ENCODE data around the gene GSG1L. TPM values are rescaled to one million over a fixed set of nuclear protein-coding genes. Genes with fewer than 3 reads are reported as not detected.

The GSG1L gene
- total RNA-seq, 3 donors from 2014 or later, result not detected

DNA sequence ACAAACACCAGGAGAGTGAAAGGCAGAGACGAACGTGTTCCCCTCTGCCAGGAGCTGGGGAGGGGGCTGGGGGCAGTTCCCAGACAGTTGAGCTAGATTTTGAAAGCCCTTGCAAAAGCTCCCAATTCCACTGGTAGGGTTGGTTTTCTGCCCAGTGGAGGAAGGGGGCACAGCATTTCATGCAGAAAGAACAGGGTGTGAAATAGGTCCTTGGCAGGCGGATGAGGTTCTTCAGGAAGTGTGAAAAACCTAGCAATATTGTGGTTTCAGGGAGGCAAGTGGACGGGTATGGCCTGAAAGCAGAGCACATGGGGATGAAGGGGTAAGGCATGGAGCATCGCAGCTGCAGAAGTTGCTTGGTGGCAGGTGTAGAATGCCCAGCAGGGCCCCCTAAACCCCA lies 265.3 kb downstream of the GSG1L start:
- peaks cover 21% of the 10 kb centered on the region for H3K27me3 Mint-ChIP-seq (ENCODE audit: low read depth)
- no peak overlapping the region for H3K4me3 Mint-ChIP-seq
- no peak for DNase-seq
- no peak for ATAC-seq
- H3K9me3 Mint-ChIP-seq, result no peaks in the 10 kb centered on the region
- no peaks in the 10 kb centered on the region for H3K4me1 Mint-ChIP-seq (ENCODE audit: low read depth)
- H3K36me3 Mint-ChIP-seq (ENCODE audit: insufficient read depth), result no peaks in the 10 kb centered on the region

- no peak for DNase-seq
- Mint-ChIP-seq H3K27me3 (ENCODE audit: low read depth) (peaks cover 15% of the 10 kb centered on the region), H3K9me3 (no peaks in the 10 kb centered on the region), H3K36me3 (ENCODE audit: insufficient read depth) (no peaks in the 10 kb centered on the region), H3K4me1 (ENCODE audit: low read depth) (no peaks in the 10 kb centered on the region), H3K4me3 (no peak overlapping the region)
- no peak for ATAC-seq
These were observed 267.4 kb downstream of the GSG1L start for GRCh38 chr16:27795992-27796614.

GRCh38 chr16:27793249-27793622 lies 270.3 kb downstream of the GSG1L start:
- H3K9me3 Mint-ChIP-seq, result no peaks in the 10 kb centered on the region
- DNase-seq, result no peak
- peaks cover 11% of the 10 kb centered on the region for H3K27me3 Mint-ChIP-seq (ENCODE audit: low read depth)
- H3K4me3 Mint-ChIP-seq, result no peak overlapping the region
- H3K4me1 Mint-ChIP-seq (ENCODE audit: low read depth), result no peaks in the 10 kb centered on the region
- H3K36me3 Mint-ChIP-seq (ENCODE audit: insufficient read depth), result no peaks in the 10 kb centered on the region
- no peak for ATAC-seq

DNA sequence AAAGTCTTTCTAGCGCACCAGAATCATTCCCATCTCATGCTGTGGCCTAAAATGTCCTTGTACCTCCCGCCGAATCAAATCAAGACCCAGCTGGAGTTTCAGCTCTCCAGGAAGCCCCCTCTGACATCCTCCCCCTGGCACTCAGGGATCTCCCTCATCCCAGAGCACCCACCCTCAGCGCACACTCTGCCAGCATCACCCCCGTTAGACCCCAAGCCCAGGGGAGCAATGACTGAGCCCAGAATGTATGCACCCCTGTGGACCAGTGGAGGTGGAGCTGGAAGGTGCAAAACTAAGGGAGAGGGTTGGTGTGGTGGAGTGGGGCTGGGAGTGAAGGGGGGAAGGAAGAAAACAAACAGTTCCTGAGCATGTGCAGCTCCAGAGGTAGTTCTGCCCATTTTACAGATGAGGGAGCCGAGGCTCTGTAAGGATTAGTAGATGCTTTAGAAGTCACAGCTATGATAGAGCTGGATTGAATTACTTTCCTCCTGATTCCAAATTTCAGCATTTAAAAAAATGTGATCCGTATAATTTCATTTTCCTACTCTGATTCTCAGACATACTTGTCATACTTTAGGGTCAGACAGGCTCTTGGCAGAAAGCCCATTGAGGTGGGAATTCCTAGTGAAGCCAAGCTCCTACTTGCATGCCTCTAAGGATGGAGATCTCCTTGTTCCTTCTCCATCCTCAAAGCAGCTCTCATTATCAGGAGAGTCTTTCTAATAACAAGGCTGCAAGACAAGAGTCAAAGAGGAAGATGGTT lies 270.8 kb downstream of the GSG1L start:
- Mint-ChIP-seq H3K36me3 (ENCODE audit: insufficient read depth) (no peaks in the 10 kb centered on the region), H3K4me1 (ENCODE audit: low read depth) (no peaks in the 10 kb centered on the region), H3K27me3 (ENCODE audit: low read depth) (peaks cover 11% of the 10 kb centered on the region), H3K4me3 (no peak overlapping the region), H3K9me3 (no peaks in the 10 kb centered on the region)
- DNase-seq (no peak), ATAC-seq (no peak)

GRCh38 chr16:27791404-27791719 lies 272.2 kb downstream of the GSG1L start:
- Mint-ChIP-seq H3K4me3 (no peak overlapping the region), H3K9me3 (no peaks in the 10 kb centered on the region), H3K27me3 (ENCODE audit: low read depth) (peaks cover 6% of the 10 kb centered on the region), H3K36me3 (ENCODE audit: insufficient read depth) (no peaks in the 10 kb centered on the region), H3K4me1 (ENCODE audit: low read depth) (no peaks in the 10 kb centered on the region)
- DNase-seq (no peak), ATAC-seq (no peak)

DNA sequence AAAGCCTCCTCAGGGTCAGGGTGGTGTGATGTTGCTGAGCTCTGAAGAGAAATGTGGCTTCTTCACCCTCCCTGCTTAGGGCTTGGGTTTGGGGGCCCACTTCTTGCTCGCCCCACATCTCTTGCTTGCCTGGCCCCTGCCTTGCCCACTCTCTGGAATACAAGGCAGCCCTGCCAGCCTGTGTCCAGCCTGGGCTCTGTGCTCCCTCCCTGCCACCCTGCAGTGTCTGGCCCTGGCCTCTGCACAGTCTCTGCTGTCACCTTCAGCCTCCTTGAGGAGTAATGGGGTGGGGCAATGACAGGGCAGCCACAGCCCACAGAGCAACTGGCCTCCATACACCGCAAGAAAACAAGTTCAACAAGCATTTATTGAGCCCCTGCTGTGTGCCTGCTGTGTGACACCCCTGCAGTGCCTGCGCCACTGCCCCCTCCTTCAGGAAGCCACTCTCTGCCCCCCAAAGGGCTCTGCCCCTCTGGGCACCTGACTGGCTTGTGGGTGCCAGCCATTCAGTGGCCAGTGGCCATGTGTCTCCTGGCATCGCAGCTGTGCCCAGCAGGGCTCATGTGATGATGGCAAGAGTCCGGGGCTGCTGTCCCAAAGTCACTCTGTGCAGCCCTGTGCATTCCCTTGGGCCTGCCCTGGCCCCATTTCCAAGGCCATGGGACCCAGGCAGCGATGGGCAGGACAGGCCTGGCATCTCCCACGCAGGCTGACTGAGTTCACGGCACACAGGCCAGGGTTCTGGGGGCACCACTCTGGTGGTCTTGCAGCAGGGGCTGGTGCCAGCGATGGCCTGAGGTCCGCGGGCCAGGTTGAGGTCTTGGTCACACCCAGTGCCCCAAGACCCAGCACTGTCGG lies 272.7 kb downstream of the GSG1L start:
- ATAC-seq, result peak in 1 of 2 donors; percentile 30
- Mint-ChIP-seq H3K9me3 (no peaks in the 10 kb centered on the region), H3K4me3 (no peak overlapping the region), H3K4me1 (ENCODE audit: low read depth) (no peaks in the 10 kb centered on the region), H3K27me3 (ENCODE audit: low read depth) (peaks cover 3% of the 10 kb centered on the region), H3K36me3 (ENCODE audit: insufficient read depth) (no peaks in the 10 kb centered on the region)
- no peak for DNase-seq

GRCh38 chr16:27789595-27790241 lies 273.8 kb downstream of the GSG1L start:
- Mint-ChIP-seq H3K4me1 (ENCODE audit: low read depth) (no peaks in the 10 kb centered on the region), H3K9me3 (no peaks in the 10 kb centered on the region), H3K4me3 (no peak overlapping the region), H3K27me3 (ENCODE audit: low read depth) (no peaks in the 10 kb centered on the region), H3K36me3 (ENCODE audit: insufficient read depth) (no peaks in the 10 kb centered on the region)
- DNase-seq (no peak), ATAC-seq (no peak)

GRCh38 chr16:27789150-27789549 lies 274.4 kb downstream of the GSG1L start:
- H3K36me3 Mint-ChIP-seq (ENCODE audit: insufficient read depth), result no peaks in the 10 kb centered on the region
- no peak for DNase-seq
- no peaks in the 10 kb centered on the region for H3K4me1 Mint-ChIP-seq (ENCODE audit: low read depth)
- no peaks in the 10 kb centered on the region for H3K9me3 Mint-ChIP-seq
- no peak overlapping the region for H3K4me3 Mint-ChIP-seq
- ATAC-seq, result no peak
- no peaks in the 10 kb centered on the region for H3K27me3 Mint-ChIP-seq (ENCODE audit: low read depth)

DNA sequence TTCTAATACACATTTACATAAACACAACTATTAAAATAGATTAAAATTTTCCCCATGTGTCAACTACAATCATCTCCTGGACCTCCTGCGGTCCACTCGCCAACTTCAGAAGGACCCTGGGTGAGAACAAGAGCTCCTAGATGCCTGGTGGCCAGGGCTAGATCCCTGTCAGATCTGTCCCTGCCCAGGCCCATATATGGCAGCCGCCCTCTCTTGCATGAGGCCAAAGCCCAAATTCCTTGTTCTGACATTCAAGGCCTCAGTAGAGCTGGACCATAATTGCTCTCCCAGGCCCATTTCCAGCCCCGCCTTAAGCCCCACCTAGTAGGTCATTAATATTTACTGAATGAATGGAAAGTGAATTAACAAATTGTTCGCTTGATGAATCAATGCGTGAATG lies 275.8 kb downstream of the GSG1L start:
- Mint-ChIP-seq H3K4me3 (no peak overlapping the region), H3K36me3 (ENCODE audit: insufficient read depth) (no peaks in the 10 kb centered on the region), H3K9me3 (no peaks in the 10 kb centered on the region), H3K27me3 (ENCODE audit: low read depth) (no peaks in the 10 kb centered on the region), H3K4me1 (ENCODE audit: low read depth) (no peaks in the 10 kb centered on the region)
- DNase-seq, result no peak
- no peak for ATAC-seq

DNA sequence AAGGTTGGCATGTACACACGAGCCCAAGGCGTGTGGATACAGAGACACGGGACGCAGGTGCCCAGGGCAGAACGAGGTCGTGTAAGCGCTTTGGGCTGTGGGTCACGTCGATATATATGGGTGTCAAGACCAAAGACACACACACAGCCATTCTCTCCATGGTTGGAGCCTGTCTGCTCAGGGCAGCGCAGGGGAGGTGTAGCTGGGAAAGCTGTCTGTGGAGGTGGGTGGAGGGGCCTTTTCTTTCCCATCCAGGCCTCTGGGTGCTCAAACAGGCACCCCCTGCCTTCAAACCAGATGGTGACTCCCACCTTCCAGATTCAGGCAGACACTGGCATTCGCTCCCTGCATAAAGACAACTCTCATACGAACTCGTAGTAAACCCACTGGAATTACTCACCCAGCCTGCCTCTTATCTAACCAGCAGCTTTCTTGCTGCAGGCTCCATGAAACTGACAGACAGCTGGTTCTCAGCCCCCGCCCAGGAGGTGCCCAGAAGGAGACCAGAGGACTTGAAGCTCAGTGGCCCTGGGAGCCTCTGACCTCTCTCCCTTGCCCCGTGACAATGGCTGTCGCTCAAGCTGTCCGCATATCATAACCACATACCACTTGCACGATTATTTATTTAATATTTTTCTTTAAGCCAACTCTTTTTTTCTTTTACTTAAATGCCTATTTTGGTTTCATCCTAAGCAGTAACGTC lies 276.4 kb downstream of the GSG1L start:
- Mint-ChIP-seq H3K4me1 (ENCODE audit: low read depth) (no peaks in the 10 kb centered on the region), H3K36me3 (ENCODE audit: insufficient read depth) (no peaks in the 10 kb centered on the region), H3K9me3 (no peaks in the 10 kb centered on the region), H3K27me3 (ENCODE audit: low read depth) (no peaks in the 10 kb centered on the region), H3K4me3 (no peak overlapping the region)
- ATAC-seq (no peak), DNase-seq (no peak)

GRCh38 chr16:27786221-27786922 lies 277.1 kb downstream of the GSG1L start:
- Mint-ChIP-seq H3K4me1 (ENCODE audit: low read depth) (no peaks in the 10 kb centered on the region), H3K4me3 (no peak overlapping the region), H3K9me3 (no peaks in the 10 kb centered on the region), H3K27me3 (ENCODE audit: low read depth) (no peaks in the 10 kb centered on the region), H3K36me3 (ENCODE audit: insufficient read depth) (no peaks in the 10 kb centered on the region)
- ATAC-seq (no peak), DNase-seq (no peak)

- Mint-ChIP-seq H3K9me3 (no peaks in the 10 kb centered on the region), H3K4me1 (ENCODE audit: low read depth) (no peaks in the 10 kb centered on the region), H3K4me3 (no peak overlapping the region), H3K36me3 (ENCODE audit: insufficient read depth) (no peaks in the 10 kb centered on the region), H3K27me3 (ENCODE audit: low read depth) (no peaks in the 10 kb centered on the region)
- no peak for ATAC-seq
- no peak for DNase-seq
These were observed 278.2 kb downstream of the GSG1L start for GRCh38 chr16:27785307-27785678.

- no peak for DNase-seq
- Mint-ChIP-seq H3K27me3 (ENCODE audit: low read depth) (no peaks in the 10 kb centered on the region), H3K9me3 (no peaks in the 10 kb centered on the region), H3K36me3 (ENCODE audit: insufficient read depth) (no peaks in the 10 kb centered on the region), H3K4me1 (ENCODE audit: low read depth) (no peaks in the 10 kb centered on the region), H3K4me3 (no peak overlapping the region)
- no peak for ATAC-seq
These were observed 278.9 kb downstream of the GSG1L start for GRCh38 chr16:27784351-27785306.
